Activated CD8-positive, alpha-beta memory T cell treated with anti-CD3 and anti-CD28 coated beads, Interleukin-2, amount 50 U/mL, for 24 hours (primary cell): Measurements from ENCODE around the gene EP300.
A peak's percentile ranks its signal among the peaks of the same experiment; 100 is the strongest.

Source experiments
- DNase-seq: peaks from one replicate; pipeline ENCODE4 v3.0.0-alpha.2; 2020; ENCODE audit errors: extremely low read depth

The EP300 gene

GRCh38 chr22:41204992-41205900 lies 112.9 kb downstream of the EP300 start, which contains the start of gene L3MBTL2:
TSS of gene L3MBTL2 (plus strand) at chr22:41205312. CDS start at chr22:41205363, 51 bp downstream.
- DNase-seq: peak; percentile 97

GRCh38 chr22:41206719-41207118 lies 114.3 kb downstream of the EP300 start:
- no peak for DNase-seq

- no peak for DNase-seq
Observed at GRCh38 chr22:41215409-41215808, 123.0 kb downstream of the EP300 start.

- no peak for DNase-seq
Observed at GRCh38 chr22:41215926-41216325, 123.5 kb downstream of the EP300 start.

- DNase-seq: no peak
Observed at GRCh38 chr22:41216984-41217383, 124.6 kb downstream of the EP300 start.

- no peak for DNase-seq
Observed at GRCh38 chr22:41217553-41218157, 125.3 kb downstream of the EP300 start.

GRCh38 chr22:41222846-41223507 lies 130.6 kb downstream of the EP300 start:
- no peak for DNase-seq

- no peak for DNase-seq
Observed at GRCh38 chr22:41223535-41223934, 131.1 kb downstream of the EP300 start.

GRCh38 chr22:41226723-41227655 lies 134.6 kb downstream of the EP300 start:
- DNase-seq: no peak

GRCh38 chr22:41229215-41229614 lies 136.8 kb downstream of the EP300 start:
- no peak for DNase-seq
